ENCODE data around the gene NOS3.
A peak's percentile ranks its signal among the peaks of the same experiment; 100 is the strongest.

The NOS3 gene

GRCh38 chr7:151060416-151061212, 69.8 kb downstream of the NOS3 start (continued):
- TF ChIP-seq ZNF560 (tag by site-specific recombination; IDR thresholded peaks at IDR 0.05; ENCODE audit: borderline replicate concordance) (no peak), ZSCAN16 (tag by site-specific recombination; IDR thresholded peaks at IDR 0.05) (0 out of 2 replicates have a peak, but pooled peaks have one; percentile 8), SP2 (tag by site-specific recombination; IDR thresholded peaks at IDR 0.05) (peak; percentile 65), ZEB2 (tag by site-specific recombination; IDR thresholded peaks at IDR 0.05) (no peak), ZNF214 (tag by site-specific recombination; IDR thresholded peaks at IDR 0.05; ENCODE audit: borderline replicate concordance) (no peak), REST (tag by site-specific recombination; IDR thresholded peaks at IDR 0.05) (peak; percentile 38; the same call in 1 of the 2 replicates), ZFP3 (tag by site-specific recombination; IDR thresholded peaks at IDR 0.05; ENCODE audit: low read depth) (0 out of 2 replicates have a peak, but pooled peaks have one; percentile 54), GLIS1 (tag by site-specific recombination; IDR thresholded peaks at IDR 0.05) (peak; percentile 96), ZNF169 (tag by site-specific recombination; IDR thresholded peaks at IDR 0.05) (no peak), KLF8 (tag by site-specific recombination; IDR thresholded peaks at IDR 0.05) (0 out of 2 replicates have a peak, but pooled peaks have one; percentile 7), EGR2 (tag by site-specific recombination; IDR thresholded peaks at IDR 0.05; ENCODE audit: low read depth) (peak; percentile 95), ZNF114 (tag by site-specific recombination; IDR thresholded peaks at IDR 0.05) (no peak), ZNF514 (tag by site-specific recombination; IDR thresholded peaks at IDR 0.05) (no peak), ZNF423 (tag by site-specific recombination; IDR thresholded peaks at IDR 0.05) (peak; percentile 66), ZFHX2 (tag by site-specific recombination; conservative IDR thresholded peaks at IDR 0.05) (peak; percentile 98), WT1 (tag by site-specific recombination; IDR thresholded peaks at IDR 0.05) (peak; percentile 15; the same call in 1 of the 2 replicates), ZNF239 (tag by site-specific recombination; IDR thresholded peaks at IDR 0.05) (no peak), ZNF660 (tag by site-specific recombination; IDR thresholded peaks at IDR 0.05) (no peak), ZBTB17 (tag by site-specific recombination; IDR thresholded peaks at IDR 0.05) (0 out of 2 replicates have a peak, but pooled peaks have one; percentile 17), SP3 (tag by site-specific recombination; IDR thresholded peaks at IDR 0.05) (peak; percentile 84)
- TF ChIP-seq, protein P1, sequence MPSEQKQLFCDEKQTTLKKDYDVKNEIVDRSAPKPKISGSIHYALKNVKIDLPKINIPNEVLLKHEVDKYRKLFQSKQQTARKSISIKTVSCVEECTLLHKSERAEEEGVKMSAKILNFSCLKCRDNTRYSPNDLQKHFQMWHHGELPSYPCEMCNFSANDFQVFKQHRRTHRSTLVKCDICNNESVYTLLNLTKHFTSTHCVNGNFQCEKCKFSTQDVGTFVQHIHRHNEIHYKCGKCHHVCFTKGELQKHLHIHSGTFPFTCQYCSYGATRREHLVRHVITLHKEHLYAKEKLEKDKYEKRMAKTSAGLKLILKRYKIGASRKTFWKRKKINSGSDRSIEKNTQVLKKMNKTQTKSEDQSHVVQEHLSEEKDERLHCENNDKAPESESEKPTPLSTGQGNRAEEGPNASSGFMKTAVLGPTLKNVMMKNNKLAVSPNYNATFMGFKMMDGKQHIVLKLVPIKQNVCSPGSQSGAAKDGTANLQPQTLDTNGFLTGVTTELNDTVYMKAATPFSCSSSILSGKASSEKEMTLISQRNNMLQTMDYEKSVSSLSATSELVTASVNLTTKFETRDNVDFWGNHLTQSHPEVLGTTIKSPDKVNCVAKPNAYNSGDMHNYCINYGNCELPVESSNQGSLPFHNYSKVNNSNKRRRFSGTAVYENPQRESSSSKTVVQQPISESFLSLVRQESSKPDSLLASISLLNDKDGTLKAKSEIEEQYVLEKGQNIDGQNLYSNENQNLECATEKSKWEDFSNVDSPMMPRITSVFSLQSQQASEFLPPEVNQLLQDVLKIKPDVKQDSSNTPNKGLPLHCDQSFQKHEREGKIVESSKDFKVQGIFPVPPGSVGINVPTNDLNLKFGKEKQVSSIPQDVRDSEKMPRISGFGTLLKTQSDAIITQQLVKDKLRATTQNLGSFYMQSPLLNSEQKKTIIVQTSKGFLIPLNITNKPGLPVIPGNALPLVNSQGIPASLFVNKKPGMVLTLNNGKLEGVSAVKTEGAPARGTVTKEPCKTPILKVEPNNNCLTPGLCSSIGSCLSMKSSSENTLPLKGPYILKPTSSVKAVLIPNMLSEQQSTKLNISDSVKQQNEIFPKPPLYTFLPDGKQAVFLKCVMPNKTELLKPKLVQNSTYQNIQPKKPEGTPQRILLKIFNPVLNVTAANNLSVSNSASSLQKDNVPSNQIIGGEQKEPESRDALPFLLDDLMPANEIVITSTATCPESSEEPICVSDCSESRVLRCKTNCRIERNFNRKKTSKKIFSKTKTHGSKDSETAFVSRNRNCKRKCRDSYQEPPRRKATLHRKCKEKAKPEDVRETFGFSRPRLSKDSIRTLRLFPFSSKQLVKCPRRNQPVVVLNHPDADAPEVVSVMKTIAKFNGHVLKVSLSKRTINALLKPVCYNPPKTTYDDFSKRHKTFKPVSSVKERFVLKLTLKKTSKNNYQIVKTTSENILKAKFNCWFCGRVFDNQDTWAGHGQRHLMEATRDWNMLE (tag by site-specific recombination; conservative IDR thresholded peaks at IDR 0.05; ENCODE audit: low read depth) = no peak
- TF ChIP-seq, protein P2, sequence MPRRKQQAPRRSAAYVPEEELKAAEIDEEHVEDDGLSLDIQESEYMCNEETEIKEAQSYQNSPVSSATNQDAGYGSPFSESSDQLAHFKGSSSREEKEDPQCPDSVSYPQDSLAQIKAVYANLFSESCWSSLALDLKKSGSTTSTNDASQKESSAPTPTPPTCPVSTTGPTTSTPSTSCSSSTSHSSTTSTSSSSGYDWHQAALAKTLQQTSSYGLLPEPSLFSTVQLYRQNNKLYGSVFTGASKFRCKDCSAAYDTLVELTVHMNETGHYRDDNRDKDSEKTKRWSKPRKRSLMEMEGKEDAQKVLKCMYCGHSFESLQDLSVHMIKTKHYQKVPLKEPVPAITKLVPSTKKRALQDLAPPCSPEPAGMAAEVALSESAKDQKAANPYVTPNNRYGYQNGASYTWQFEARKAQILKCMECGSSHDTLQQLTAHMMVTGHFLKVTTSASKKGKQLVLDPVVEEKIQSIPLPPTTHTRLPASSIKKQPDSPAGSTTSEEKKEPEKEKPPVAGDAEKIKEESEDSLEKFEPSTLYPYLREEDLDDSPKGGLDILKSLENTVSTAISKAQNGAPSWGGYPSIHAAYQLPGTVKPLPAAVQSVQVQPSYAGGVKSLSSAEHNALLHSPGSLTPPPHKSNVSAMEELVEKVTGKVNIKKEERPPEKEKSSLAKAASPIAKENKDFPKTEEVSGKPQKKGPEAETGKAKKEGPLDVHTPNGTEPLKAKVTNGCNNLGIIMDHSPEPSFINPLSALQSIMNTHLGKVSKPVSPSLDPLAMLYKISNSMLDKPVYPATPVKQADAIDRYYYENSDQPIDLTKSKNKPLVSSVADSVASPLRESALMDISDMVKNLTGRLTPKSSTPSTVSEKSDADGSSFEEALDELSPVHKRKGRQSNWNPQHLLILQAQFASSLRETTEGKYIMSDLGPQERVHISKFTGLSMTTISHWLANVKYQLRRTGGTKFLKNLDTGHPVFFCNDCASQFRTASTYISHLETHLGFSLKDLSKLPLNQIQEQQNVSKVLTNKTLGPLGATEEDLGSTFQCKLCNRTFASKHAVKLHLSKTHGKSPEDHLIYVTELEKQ (tag by site-specific recombination; IDR thresholded peaks at IDR 0.05; ENCODE audit: borderline replicate concordance) = no peak
- TF ChIP-seq, protein P3, sequence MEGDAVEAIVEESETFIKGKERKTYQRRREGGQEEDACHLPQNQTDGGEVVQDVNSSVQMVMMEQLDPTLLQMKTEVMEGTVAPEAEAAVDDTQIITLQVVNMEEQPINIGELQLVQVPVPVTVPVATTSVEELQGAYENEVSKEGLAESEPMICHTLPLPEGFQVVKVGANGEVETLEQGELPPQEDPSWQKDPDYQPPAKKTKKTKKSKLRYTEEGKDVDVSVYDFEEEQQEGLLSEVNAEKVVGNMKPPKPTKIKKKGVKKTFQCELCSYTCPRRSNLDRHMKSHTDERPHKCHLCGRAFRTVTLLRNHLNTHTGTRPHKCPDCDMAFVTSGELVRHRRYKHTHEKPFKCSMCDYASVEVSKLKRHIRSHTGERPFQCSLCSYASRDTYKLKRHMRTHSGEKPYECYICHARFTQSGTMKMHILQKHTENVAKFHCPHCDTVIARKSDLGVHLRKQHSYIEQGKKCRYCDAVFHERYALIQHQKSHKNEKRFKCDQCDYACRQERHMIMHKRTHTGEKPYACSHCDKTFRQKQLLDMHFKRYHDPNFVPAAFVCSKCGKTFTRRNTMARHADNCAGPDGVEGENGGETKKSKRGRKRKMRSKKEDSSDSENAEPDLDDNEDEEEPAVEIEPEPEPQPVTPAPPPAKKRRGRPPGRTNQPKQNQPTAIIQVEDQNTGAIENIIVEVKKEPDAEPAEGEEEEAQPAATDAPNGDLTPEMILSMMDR (tag by site-specific recombination; IDR thresholded peaks at IDR 0.05) = peak; percentile 85

Data from HEK293 (cell line).